Activated T-cell treated with anti-CD3 and anti-CD28 coated beads, Interleukin-2, amount 50 U/mL, for 72 hours (primary cell): ENCODE data around the gene MOB3A. TPM values are rescaled to one million over a fixed set of nuclear protein-coding genes. Genes with fewer than 3 reads are reported as not detected.

Source experiments
- ATAC-seq, 2 donors: fragments of 150-1000 bp; cut with Tn5 transposase; replicated peaks in 1 of 2; 2 replicates each; pipeline ENCODE4 v1.10.0; 2021; ENCODE audit warnings: moderate library complexity in 2 of 2, mild to moderate bottlenecking in 1 of 2
- DNase-seq, 2 donors: peaks; one replicate each; pipeline ENCODE4 v3.0.0; 2021 to 2022; ENCODE audit warnings: mixed read lengths in 1 of 2
- H3K27ac Mint-ChIP-seq: one replicate; pipeline ENCODE4 v1.8.0; 2022; ENCODE audit warnings: mild to moderate bottlenecking, moderate library complexity, mixed read lengths
- H3K27me3 Mint-ChIP-seq: one replicate; pipeline ENCODE4 v1.8.0; 2022; ENCODE audit warnings: low read depth, mixed read lengths
- H3K36me3 Mint-ChIP-seq, 2 donors: one replicate each; pipeline ENCODE4 v1.8.0; 2022; ENCODE audit warnings: mixed read lengths in 2 of 2, mild to moderate bottlenecking in 1 of 2; ENCODE audit not compliant: insufficient read depth in 2 of 2
- H3K4me1 Mint-ChIP-seq: one replicate; pipeline ENCODE4 v1.8.0; 2022; ENCODE audit warnings: low read depth, mixed read lengths
- H3K4me3 Mint-ChIP-seq, 2 donors: one replicate each; pipeline ENCODE4 v1.8.0; 2022; ENCODE audit warnings: mild to moderate bottlenecking in 2 of 2, mixed read lengths in 2 of 2, moderate library complexity in 2 of 2
- H3K9me3 Mint-ChIP-seq, 2 donors: one replicate each; pipeline ENCODE4 v1.8.0; 2022; ENCODE audit warnings: mixed read lengths in 2 of 2
- total RNA-seq, 2 donors: library from RNA; stranded (reverse); gene quantifications; one replicate each; pipeline ENCODE4 v1.2.3, GENCODE V29; 2022

MOB3A gene
- total RNA-seq, 2 donors from 2014 or later: 129 to 134 TPM

- peak overlapping the region; percentile 33 for H3K27ac Mint-ChIP-seq
- H3K4me3 Mint-ChIP-seq: peak overlapping the region; percentile 89 to 91
- DNase-seq (peak; percentile 99 to 100), ATAC-seq (peak; percentile 85 to 89)
- peaks cover 26% of the 10 kb centered on the region for H3K4me1 Mint-ChIP-seq
- no peaks in the 10 kb centered on the region for H3K27me3 Mint-ChIP-seq
- no peaks in the 10 kb centered on the region for H3K36me3 Mint-ChIP-seq
- H3K9me3 Mint-ChIP-seq: no peaks in the 10 kb centered on the region
These were observed 34.4 kb downstream of the MOB3A start for GRCh38 chr19:2061495-2062388.

DNA sequence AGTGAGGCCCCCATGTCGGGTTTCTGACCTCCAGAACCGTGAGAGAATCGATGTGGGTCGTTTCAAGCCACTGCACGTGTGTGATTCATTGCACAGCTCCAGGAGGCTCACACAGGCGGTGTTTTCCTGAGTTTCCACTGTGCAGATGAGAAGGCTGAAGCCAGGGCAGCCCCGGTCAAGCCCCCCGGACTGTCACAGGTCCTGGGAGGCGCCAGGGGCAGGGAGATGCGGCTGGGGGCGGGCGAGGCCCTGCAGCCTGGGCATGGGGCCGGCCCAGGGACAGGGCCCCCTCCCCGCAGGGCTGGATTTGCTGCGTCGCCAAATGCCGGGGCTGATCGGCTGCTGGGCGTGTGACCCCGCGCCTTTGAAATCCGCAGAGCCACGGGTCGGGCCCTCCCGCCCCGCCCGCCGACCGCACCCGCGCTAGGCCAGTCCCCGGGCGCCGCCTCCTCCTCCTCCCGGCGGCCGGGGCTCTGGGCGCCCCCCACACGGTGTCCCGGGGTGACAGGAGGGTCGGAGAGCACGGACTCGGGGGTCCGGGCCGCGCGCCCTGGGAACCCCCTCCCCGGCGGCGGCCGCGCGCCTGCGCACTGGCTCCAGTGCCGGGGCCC, 35.1 kb downstream of the MOB3A start:
- Mint-ChIP-seq H3K27ac (peak overlapping the region; percentile 97), H3K4me1 (peaks cover 31% of the 10 kb centered on the region), H3K36me3 (no peaks in the 10 kb centered on the region), H3K4me3 (peak overlapping the region; percentile 91 to 94), H3K27me3 (no peaks in the 10 kb centered on the region), H3K9me3 (no peaks in the 10 kb centered on the region)
- ATAC-seq: peak; percentile 60 to 64
- peak in 1 of 2 donors; percentile 72 for DNase-seq

DNA sequence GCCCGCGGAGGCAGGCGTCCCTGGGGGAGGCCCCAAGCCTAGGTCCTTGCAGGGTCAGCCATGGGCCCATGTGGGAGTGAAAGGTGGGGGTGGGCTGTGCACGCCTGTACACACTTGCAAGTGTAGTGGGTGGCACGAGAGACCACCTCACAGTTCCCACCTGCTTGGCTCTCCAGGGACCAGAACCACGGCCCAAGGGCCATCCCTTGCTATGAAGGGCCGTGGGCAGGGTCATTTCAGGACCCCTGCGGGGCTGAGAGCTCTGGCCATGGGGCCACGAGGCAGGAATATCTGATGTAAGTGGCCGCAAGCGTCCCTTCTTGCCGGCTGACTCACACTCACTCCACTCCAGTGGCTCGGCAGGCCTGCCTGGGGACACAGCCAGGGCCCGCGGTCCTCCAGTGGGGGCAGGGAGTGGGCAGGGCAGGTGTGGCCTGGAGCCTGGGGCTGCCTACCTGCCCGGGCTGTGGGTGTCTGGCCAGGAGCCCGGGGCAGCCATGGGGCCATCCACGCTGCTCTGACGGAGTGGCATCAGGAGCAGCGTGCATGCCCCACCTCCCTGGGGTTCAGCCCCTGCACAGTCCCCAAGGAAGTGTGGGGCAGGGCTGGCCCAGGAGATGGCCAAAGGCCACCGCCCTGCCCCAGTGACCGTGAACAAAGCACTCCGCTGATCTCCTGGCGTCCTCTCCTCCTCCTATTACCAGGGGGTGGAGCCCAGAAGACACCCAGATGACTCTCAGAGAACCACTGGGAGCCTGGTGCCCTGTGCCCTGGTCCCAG, 36.5 kb downstream of the MOB3A start:
- Mint-ChIP-seq H3K4me1 (peaks cover 40% of the 10 kb centered on the region), H3K36me3 (no peaks in the 10 kb centered on the region), H3K27me3 (no peaks in the 10 kb centered on the region), H3K4me3 (peak overlapping the region; percentile 91 to 94), H3K27ac (peak overlapping the region; percentile 97), H3K9me3 (no peaks in the 10 kb centered on the region)
- ATAC-seq (no peak), DNase-seq (no peak)

DNA sequence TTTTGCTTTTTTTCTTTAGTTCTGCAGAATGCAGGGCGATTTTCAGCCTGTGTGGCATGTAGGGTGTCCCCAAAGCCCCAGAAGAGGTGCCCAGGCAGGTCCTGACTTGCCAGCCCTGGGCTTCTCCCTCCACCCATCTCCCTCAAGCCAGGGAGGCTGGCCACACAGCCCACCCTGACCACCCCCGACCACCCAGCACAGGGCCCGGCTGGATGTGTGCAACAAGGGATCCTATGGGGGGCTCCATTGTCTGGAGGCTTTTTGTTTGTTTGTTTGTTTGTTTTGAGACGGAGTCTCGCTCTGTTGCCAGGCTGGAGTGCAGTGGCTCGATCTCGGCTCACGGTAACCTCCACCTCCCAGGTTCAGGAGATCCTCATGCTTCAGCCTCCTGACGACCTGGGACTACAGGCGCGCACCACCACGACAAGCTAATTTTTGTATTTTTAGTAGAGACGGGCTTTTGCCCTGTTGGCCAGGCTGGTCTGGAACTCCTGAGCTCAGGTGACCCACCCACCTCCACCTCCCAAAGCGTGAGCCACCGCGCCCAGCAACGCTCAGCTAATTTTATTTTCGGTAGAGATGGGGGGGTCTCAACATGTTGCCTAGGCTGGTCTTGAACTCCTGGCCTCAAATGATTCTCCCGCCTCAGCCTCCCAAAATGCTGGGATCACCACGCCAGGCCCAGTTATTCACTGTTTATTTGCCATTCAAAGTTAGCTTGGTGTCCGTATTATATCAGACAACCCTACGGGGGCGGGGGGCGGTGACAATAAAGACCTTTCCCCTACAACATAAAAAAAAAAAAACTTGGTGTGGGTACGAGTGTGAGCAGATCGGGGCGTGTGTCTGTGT, 37.3 kb downstream of the MOB3A start:
- no peak for DNase-seq
- no peak for ATAC-seq
- H3K4me1 Mint-ChIP-seq: peaks cover 40% of the 10 kb centered on the region
- no peaks in the 10 kb centered on the region for H3K36me3 Mint-ChIP-seq
- H3K9me3 Mint-ChIP-seq: no peaks in the 10 kb centered on the region
- H3K27ac Mint-ChIP-seq: peak overlapping the region; percentile 85
- H3K27me3 Mint-ChIP-seq: no peaks in the 10 kb centered on the region
- peak overlapping the region; percentile 56 to 67 for H3K4me3 Mint-ChIP-seq

GRCh38 chr19:2057484-2058469, 38.3 kb downstream of the MOB3A start:
- H3K27me3 Mint-ChIP-seq: no peaks in the 10 kb centered on the region
- no peaks in the 10 kb centered on the region for H3K36me3 Mint-ChIP-seq
- H3K4me1 Mint-ChIP-seq: peaks cover 39% of the 10 kb centered on the region
- ATAC-seq: no peak
- no peak for DNase-seq
- H3K27ac Mint-ChIP-seq: no peak overlapping the region
- peak overlapping the region in 1 of 2 donors; percentile 66 for H3K4me3 Mint-ChIP-seq
- no peaks in the 10 kb centered on the region for H3K9me3 Mint-ChIP-seq

GRCh38 chr19:2056837-2057192, 39.3 kb downstream of the MOB3A start:
- Mint-ChIP-seq H3K36me3 (no peaks in the 10 kb centered on the region), H3K27ac (peak overlapping the region; percentile 83), H3K9me3 (no peaks in the 10 kb centered on the region), H3K27me3 (no peaks in the 10 kb centered on the region), H3K4me1 (peaks cover 39% of the 10 kb centered on the region), H3K4me3 (peak overlapping the region; percentile 54 to 66)
- DNase-seq (no peak), ATAC-seq (no peak)

GRCh38 chr19:2055931-2056836, 39.9 kb downstream of the MOB3A start:
- Mint-ChIP-seq H3K9me3 (no peaks in the 10 kb centered on the region), H3K27me3 (no peaks in the 10 kb centered on the region), H3K4me3 (peak overlapping the region; percentile 73 to 75), H3K4me1 (peaks cover 43% of the 10 kb centered on the region), H3K36me3 (peaks cover 0 to under 1% of the 10 kb centered on the region in 2 donors), H3K27ac (peak overlapping the region; percentile 95)
- ATAC-seq (peak in 1 of 2 donors; percentile 19), DNase-seq (peak in 1 of 2 donors; percentile 49)

GRCh38 chr19:2054763-2055162, 41.4 kb downstream of the MOB3A start:
- peaks cover 35% of the 10 kb centered on the region for H3K4me1 Mint-ChIP-seq
- no peaks in the 10 kb centered on the region for H3K27me3 Mint-ChIP-seq
- no peaks in the 10 kb centered on the region for H3K9me3 Mint-ChIP-seq
- H3K27ac Mint-ChIP-seq: no peak overlapping the region
- no peak overlapping the region for H3K4me3 Mint-ChIP-seq
- peaks cover 0 to 1% of the 10 kb centered on the region in 2 donors for H3K36me3 Mint-ChIP-seq
- ATAC-seq (no peak), DNase-seq (no peak)

DNA sequence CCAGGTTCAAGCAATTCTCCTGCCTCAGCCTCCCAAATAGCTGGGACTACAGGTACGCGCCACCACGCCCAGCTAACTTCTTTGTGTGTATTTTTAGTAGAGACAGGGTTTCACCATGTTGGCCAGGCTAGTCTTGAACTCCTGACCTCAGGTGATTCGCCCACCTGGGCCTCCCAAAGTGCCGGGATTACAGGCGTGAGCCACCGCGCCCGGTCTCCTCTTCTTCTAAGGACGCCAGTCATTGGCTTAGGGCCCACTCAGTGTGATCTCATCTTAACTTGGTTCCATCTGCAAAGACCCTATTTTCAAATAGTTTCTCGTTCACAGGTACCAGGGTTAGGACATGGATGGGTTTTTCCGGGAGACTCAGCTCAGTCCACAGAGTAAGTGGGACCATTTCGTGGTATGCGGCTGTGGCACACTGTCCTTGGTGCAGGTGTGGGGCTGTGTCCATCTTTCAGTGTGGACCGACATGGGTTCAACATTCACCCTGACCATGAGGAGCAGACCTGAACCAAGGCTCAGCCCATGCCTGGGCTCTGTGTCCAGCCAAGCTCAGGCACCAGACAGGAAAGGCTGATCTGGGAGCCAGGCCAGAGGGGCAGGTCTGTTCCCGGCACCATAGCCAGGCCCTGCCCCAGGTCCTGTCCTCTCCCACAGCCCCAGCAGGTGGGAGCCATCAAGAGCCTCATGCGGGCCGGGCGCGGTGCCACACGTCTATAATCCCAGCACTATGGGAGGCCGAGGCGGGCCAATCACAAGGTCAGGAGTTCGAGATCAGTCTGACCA, 42.3 kb downstream of the MOB3A start:
- H3K4me3 Mint-ChIP-seq: no peak overlapping the region
- H3K9me3 Mint-ChIP-seq: no peaks in the 10 kb centered on the region
- H3K27ac Mint-ChIP-seq: peak overlapping the region; percentile 50
- DNase-seq (no peak), ATAC-seq (no peak)
- H3K36me3 Mint-ChIP-seq: peaks cover 0 to 1% of the 10 kb centered on the region in 2 donors
- no peaks in the 10 kb centered on the region for H3K27me3 Mint-ChIP-seq
- H3K4me1 Mint-ChIP-seq: peaks cover 39% of the 10 kb centered on the region
